Stimulated activated CD8-positive, alpha-beta memory T cell treated with anti-CD3 and anti-CD28 coated beads, Interleukin-15, amount 100 ng/mL, for 1 hour (primary cell): ENCODE data around the gene RAB3A.
"Not testable (repeated sequence)": the region's sequence is repeated elsewhere in the genome, so short reads cannot be mapped to it uniquely, and the experiment has no call there.

ENCODE experiments used
- DNase-seq: peaks from one replicate; pipeline ENCODE4 v3.0.0-alpha.2; 2020; ENCODE audit warnings: low read depth

RAB3A gene

DNA sequence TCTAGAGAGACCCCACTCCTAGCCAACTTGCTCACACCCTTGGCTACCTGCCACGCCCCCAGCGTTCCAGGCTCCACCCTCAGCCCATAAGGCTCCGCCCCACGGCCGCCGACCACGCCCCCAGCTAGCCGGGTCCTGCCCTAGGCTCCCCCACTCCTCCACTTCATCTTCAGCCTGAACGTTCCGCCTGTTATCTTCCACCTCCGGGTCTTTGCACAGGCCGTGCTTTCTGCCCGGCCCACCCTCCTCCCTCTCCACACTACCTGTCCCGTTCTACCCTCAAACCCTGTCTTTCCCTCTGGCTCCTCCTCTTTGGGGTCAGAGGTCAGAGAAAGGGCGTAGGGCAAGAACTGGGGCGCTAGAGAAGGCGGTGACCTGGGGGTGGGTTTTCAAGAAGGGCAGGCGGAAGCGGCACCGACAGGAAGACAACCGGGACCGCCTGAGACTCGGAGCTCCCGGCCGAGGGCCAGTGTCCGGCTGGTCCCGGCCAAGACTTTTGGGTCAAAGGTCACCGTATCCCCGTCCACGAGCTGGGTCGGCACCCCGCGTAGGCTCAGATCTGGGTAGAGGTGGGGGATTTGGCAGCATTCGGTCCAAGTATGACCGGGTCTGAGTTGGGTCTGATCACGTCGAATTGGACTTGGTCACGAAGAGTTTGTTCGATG, 20.1 kb upstream of the RAB3A start:
- no peak for DNase-seq

DNA sequence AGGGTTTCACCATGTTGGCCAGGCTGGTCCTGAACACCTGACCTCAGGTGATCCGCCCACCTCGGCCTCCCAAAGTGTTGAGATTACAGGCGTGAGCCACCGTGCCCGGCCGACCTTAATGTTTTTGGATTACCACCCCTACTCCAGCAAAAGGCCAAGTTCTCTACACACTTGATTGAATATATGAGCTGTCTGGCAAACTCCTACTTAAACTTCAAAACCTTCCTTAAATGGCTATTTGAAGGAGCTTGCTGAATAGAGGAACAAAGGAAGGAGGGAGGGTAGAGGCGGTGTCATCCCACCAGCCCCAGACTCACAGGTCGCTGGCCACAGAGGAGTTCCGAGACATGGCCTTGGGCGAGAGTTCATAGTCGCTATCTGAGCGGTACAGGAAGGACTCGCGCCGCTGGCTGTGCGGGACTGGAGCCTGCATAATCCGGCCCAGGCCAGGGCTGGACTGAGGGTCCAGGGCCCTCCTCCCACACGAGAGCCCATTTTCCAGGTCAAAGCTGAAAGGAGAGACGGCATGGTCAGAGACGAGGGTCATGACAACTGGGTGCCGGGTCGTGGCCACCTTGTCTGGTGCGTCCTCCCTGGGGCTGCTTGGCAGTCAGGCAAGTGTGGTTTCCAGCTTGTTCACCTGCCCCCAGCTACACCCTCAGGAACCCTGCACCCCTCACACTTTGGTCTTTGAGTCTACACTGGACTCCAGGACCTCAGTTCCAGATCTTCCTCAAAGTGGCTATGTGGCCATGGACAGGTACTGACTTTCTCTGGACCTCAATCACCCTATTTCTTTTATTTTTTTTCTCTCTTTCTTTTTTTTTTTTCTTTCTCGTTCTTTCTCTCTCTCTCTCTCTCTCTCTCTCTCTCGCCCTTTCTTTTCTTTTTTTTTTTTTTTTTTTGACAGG, 18.2 kb upstream of the RAB3A start:
- DNase-seq: no peak

DNA sequence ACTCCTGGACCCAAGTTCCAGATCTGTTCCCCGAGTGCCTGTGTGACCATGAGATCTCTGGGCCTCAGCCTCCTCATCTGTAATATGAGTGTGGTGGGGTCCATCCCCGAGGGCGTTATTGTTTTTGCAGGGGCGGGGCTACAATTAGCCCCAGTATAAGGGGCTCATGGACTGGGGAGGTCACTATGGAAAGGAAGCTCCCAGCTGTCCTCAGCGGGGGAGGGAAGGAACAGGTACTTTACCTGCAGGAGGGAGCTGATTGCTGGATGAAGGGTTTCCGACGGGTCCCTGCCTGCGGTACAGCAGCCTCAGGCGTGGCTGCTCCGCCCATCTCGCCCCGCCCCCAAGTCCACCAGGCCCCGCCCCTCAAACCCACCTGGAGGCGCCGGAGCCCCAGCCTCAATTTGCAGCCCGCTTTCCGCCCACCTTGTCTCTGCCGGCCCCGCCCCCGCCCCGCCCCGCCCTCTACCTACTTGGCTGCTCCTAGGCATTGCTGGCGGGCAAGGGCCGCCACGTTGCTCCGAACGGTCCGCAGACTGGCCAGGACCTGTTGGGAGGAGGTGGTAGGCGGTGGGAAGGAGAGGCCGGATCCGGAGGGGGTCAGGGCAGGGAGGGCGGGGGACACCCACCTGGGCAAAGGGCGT, 16.9 kb upstream of the RAB3A start:
- no peak for DNase-seq

DNA sequence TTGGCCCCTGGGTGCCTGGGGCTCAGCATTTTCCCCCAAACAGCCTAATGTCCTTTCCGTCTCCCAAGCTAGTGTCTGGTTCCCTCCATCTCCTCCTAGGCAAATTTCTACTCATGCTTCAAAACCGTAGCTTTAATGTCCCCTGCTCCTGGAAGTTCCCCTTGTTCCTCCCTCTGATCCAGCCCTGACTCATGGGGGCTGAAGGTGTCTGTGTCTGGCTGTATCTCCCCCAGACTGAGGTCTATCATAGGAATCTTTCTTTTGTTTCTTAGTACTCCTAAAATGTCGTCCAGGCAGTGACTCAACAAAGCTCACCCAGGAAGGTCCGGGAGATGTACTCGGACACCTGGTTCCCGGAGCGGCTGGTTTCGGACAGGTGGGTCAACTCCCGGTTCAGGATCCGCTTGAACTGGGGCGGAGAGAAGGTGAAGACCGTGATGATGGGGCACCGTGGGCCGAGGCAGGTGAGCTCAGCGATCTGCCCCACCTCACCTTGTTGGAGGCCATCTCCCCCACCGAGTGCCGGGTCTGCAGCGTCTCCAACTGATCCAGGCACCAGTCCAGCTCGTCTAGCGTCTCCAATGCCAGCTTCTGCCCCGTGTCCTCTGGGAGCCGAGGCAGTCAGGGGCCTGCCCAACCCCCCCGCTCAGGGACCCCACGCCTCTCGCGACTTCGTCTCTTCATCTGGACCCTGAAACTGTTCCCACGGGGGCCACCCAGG, 16.2 kb upstream of the RAB3A start:
- DNase-seq: no peak

DNA sequence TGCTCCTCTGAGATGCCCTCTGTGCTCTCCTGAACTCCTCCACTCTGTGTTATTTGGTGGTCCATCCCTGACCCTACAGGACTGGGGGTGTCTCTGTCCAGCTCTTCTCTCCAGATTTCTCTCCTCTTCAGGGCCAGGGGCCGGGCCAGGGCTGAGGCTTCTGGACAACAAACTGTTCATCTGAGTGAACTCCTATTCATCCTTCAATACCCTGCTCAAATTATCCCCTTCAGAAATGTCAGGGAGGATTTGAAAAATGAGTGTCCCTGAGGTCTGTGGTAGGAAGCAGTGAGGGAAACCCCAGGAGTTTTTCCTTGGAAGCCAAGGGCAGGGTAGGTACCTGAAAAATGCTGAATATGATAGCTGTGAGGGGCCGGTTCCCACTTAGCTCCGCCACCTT, 14.8 kb upstream of the RAB3A start:
- no peak for DNase-seq

DNA sequence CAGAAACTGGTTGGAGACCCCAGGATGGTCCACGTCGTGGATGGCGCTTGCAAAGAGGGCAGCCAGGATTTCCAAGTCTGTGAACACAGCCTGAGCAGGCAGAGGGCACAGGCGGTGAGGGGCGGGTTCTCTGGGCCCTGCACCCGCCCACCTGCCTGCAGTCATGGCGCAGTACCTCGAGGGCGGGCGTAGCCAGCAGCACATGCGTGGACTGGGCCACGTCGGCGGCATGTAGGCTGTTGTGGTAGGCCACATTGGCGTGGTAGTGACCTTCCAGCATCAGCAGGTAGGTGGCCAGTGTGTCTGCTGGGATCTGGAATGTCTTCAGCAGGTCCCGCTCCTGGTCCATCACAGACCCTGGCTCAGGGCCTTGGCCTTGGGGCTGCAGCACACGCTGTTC, 14.3 kb upstream of the RAB3A start:
- no peak for DNase-seq

DNA sequence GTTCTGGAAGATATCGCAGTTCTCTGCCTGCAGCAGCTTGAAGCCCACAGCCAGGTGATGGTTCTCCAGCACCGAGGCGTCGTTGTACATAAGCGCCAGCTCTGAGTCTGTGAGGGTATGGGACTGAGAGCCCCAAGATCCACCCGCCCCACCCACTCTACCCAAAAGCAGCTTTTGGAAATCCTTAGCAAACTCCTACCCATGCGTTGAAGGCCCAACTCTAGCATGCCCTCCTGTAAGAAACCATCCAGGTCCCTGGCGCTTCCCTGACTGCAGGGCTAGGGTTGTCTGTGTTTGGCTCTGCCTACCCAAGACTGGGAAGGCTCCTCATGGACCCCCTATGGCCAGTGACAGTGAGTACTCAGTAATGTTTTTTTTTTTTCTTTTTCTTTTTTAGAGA, 12.9 kb upstream of the RAB3A start:
- no peak for DNase-seq

DNA sequence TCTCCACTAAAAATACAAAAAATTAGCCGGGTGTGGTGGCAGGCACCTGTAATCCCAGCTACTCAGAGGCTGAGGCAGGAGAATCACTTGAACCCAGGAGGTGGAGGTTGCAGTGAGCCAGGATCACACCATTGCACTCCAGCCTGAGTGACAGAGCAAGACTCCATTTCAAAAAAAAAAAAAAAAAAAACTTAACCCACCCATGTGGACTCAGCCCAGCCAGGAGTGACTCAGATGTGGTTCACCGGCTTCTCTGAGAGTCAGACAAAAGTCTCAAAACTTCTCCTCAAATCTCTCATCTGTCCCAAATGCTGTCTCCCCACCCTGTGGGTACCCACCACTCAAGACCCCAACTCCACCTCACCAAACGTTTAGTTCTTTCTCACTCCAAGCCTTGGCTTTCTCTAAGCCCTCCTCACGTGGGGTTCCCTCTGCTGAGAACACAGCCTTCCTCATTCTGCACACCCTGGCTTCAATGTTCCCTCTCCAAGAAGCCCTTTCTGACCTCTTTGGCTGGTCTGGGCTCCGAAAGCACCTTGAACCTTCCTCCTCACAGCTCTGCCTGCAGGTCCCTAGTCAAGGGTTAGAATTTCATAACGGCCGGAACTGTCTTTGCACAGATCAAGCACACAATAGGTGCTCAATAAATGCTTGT, 11.1 kb upstream of the RAB3A start:
- no peak for DNase-seq

DNA sequence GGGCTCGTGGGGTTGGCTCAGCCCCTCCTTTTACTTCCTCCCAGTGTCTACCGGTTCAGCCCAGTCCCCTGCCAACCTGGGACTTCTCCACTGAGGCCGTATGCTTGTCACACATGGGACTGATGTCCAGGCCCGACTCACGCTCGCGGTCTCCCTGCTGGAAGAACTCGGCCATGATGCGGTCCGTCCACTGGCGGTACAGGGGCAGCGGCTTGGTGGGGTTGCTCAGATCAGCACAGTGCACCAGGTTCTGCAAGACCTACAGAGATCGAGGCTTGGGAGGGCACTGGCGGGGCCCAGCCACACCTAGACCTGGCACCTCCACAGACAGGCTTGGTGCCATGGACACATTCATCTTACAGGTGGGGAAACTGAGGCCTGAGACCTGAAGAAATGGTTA, 7.8 kb upstream of the RAB3A start:
- no peak for DNase-seq

DNA sequence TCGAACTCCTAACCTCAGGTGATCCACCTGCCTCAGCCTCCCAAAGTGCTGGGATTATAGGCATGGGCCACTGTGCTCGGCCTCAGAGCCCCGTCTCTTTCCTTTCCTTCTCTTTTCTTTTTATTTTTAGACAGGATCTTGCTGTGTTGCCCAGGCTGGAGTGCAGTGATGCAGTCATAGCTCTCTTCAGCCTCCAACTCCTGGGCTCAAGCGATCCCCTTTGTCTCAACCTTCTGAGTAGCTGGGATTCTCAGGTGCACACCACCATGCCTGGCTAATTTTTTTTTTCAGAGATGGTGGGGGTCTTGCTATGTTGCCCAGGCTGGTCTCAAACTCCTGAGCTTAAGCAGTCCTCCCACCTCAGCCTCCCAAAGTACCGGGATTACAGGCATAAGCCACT, 6.1 kb upstream of the RAB3A start:
- DNase-seq: not testable (repeated sequence)

DNA sequence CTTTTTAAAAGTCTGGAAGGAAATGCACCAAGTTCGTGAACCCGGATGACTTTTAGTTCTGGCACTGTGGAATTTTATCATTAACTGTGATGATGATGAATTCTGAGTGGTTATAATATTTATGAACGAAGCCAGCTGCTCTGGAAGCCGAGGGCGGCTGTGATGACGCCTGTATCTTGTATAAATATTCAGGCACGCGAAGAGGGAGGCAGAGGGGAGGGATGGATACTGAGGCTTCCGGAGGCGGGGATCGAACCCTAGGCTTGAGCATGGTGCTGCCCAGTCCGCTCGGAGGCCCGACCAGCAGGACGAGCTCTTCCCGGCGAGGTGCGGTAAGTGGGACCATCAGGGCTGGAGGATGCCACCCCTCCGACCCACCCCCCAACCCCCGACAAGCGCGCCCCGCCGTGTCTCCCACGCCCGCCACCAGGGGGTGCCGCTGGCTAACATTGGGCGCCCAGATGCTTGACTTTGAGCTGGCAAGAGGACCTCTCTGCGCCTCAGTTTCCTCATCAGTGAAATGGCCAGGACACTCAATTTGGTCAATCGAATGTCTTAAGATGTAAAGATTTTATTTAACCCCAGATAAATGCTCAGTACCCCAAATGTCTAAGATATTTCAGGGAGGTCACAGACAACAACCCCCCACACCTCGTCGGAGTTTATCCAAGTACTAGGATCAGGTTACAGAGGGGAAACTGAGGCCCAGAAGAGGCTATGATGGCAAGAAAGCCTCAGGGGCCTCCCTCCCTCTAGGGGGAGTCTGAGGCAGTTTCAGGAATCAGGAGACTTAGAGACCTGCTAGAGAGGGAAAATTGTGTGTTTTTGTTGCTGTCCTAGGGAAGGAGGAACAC, 4.5 kb upstream of the RAB3A start:
- DNase-seq: no peak

DNA sequence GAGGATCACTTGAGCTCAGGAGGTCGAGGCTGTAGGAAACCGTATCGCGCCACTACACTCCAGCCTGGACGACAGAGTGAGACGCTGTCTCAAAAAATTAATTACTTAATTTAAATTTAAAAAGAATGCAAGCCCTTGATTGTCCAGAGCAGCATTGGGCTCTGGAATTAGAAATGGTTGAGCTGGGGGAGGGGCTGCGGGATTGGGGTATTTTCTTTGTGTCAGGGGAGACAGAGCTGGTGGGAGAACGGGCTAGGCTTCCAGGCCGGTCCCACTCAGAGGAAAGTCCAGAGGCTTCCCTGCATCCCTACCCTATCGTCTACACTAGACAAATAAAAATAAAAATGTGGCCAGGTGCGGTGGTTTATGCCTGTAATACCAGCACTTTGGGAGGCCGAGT, 2.2 kb upstream of the RAB3A start:
- no peak for DNase-seq

DNA sequence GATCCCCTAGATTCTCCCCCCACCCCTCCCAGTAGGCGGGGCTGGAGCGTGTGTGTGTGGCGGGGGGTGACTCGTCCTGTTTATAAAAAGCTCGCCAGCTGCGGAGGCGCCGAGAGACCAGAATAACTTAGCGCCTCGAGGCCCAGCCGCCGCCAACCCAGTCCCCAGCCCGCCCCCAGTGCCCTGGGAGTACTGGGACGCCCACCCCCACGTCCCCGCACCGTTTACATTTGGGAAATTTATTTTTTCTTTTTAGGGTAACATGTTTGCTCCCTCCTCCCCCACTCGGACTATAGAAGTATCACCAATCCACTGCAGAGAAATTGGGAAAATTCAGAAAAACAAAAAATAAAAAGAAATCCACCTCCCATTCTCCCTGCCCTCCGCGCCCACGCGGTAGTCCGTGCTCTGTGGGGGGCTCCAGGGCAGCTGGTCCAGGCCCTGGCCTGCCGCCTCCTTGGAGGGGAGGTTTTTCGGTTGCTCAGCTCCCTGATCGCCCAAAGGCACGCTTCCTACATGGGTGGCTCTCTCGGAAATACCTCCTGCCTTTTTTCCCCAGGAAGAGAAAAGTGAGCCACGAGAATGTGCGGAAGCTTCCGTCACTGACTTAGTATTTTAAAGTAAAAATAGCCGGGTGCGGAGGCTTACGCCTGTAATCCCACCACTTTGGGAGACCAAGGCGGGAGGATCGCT, 1.5 kb upstream of the RAB3A start:
- peak; percentile 31 for DNase-seq

DNA sequence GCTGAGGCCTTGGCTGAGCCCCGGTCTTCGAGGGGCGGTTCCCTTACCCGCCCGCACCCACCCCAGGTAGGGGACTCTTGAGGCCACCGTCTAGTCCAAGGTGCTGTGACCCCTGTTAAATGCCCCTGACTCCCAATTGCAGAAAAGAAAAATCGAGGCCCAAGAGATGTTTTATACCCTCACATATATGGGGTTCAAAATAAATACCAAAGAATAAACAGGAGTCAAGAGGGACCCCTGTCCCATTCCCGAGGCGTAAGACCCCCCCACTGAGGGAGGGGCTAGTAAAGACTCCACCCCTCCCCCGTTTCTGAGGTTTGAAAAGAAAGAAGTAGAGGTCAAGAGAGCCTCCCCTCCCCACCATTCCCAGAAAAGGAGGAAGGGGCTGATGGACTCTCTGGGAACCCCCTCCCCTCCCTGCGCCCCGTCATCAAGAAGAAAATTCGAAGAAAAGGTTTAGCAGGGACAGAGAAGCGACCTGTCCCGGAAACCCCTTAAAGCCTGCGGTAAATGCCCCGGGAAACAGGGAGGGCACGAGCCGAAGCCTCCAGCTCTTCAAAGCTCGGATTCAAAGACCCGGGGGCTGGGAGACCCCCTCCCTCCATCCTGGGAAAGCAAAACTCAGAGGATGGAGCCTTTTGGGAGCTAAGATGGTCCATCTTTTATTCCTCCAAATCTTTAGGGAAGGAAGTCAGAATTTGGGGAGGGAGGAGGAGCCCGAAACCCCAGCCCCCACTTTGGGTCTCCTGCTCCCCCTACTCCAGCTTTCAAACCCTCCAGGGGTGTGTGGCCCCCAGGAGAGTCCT, 755 bp upstream of the RAB3A start:
- DNase-seq: no peak

DNA sequence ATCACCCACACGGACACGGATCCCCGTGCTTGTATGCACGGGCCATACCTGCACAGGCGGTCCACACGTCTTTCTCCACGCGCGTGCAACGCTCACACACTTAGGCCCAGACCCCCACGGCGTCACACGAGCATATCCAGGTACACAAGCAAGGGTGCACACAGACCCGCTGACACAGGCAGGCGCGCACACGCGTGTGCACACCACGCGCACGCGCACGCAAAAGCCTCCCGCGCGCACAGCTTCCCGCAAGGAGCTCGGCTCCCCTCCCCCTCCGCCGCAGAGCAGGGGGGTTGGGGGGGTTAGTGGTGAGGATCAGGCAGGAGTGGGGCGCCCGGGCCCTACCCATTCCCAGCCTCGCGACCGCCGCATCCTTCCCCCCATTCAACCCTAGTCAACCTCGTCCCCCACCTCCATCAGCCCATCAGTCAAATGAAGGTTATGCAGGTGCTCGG, 407 bp downstream of the RAB3A start:
- DNase-seq: no peak

DNA sequence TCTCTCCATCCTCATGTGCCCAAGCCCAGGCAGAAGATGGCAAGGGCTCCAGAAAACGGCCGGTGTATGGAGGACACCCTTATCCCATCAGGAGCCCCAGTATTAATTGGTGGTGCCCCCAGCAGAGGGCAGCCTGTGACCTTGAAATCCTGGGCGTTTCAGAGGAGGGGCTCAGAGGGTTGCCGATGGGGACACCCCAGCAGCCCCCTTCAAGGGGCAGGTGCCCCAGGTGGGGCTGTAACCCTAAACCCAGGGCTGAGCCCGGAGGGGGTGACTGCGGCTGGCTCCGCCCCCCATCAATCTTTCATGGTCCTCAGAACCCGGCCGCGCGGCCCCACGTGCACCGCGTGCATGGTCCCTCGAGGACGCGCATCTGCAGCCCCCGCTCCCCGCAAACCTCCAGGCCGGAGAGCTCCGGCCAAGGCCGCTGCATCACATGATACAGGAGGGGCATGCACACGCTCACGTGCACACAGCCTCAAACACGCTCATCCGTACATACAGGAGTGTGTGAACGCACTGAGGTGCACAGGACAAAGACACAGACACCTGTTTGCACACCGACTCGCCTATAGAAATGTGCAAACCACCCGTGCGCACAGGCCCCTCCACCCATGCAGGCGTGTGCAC, 949 bp downstream of the RAB3A start:
- no peak for DNase-seq

DNA sequence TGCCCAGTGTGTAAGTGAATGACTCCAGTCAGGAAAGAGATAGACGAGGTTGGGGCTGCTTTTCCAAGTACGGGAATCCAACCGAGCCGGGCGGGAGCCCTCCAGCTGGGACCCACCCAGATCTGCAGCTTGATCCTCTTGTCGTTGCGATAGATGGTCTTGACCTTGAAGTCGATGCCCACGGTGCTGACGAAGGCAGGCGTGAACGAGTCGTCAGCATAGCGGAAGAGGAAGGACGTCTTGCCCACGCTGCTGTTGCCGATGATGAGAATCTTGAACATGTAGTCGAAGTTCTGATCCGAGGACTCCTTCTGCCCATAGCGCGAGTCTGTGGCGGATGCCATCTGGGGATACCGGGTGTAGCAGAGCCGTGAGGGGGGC, 1.5 kb downstream of the RAB3A start:
- no peak for DNase-seq

DNA sequence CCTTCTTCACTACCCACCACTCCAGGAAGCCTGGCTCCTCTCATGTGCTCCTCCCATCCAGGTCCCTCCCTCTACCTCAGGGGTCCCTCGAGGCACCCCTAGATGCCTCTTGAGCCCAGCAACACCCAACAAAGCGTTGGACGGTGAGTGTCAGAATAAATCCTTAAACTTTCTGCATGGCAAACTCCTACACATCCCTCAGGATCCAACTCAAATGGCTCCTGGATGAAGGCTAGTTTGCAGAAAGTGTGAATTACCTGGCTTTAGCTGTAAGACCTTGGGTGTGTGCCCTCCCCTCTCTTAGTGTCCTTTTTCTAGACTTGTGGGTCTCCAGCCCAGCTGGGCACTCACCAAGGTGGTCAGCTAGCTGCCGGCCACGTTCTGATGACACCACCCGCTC, 5.5 kb downstream of the RAB3A start:
- DNase-seq: no peak

DNA sequence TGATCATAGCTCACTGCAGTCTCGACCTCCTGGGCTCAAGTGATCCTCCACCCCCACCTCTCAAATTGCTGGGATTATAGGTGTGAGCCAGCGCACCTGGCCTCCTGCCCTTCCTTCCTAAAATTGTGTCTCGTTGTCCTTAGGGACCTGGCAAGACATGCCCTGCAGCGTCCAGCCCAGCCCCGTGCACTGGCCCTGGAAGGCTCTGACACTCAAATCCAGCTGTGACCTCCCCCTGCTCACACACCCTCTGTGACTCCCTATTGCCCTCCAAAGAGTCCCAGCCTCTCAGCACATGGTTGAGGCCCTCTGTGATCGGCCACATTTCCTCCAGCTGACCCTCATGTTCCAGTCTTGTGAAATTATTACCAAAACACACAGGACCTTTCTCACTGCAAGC, 5.9 kb downstream of the RAB3A start:
- no peak for DNase-seq
